Gastrocnemius medialis (tissue), 4 donors: Measurements from ENCODE around the gene AKIP1. TPM values are rescaled to one million over a fixed set of nuclear protein-coding genes. Genes with fewer than 3 reads are reported as not detected.

Experiments
- ATAC-seq, 2 donors: fragments of 150-250 bp; one replicate each; pipeline ENCODE4 v1.9.1; 2016
- DNase-seq, 2 donors: peaks; one replicate each; pipeline ENCODE4 v3.0.0-alpha.2; 2019
- H3K27ac ChIP-seq, 4 donors: fragments of 200-600 bp; sonication (generic); 1 replicate in 1 of 4; 2 replicates in 3 of 4; pipeline ENCODE4 v1.5.1; 2016 to 2018; ENCODE audit warnings: mild to moderate bottlenecking in 2 of 4, moderate library complexity in 1 of 4
- H3K27me3 ChIP-seq, 3 donors: fragments of 200-600 bp; sonication (generic) in 2 of 3; 1 replicate in 1 of 3; 2 replicates in 2 of 3; pipeline versions ENCODE4 v1.5.1 to v1.6.0; 2016 to 2019; ENCODE audit warnings: mild to moderate bottlenecking in 1 of 3, moderate library complexity in 1 of 3
- H3K36me3 ChIP-seq, 2 donors: fragments of 200-600 bp; sonication (generic) in 1 of 2; one replicate each; pipeline ENCODE4 v1.5.1; 2017 to 2018
- H3K4me1 ChIP-seq, 2 donors: fragments of 200-600 bp; sonication (generic) in 1 of 2; one replicate each; pipeline ENCODE4 v1.5.1; 2016 to 2017; ENCODE audit warnings: mild to moderate bottlenecking in 2 of 2
- H3K4me3 ChIP-seq, 4 donors: fragments of 200-600 bp; sonication (generic) in 3 of 4; 1 replicate in 1 of 4; 2 replicates in 3 of 4; pipeline ENCODE4 v1.5.1; 2016 to 2019; ENCODE audit warnings: mild to moderate bottlenecking in 2 of 4
- H3K9me3 ChIP-seq, 3 donors: fragments of 200-600 bp; sonication (generic) in 2 of 3; 1 replicate in 1 of 3; 2 replicates in 2 of 3; pipeline ENCODE4 v1.5.1; 2016 to 2019
- POLR2A ChIP-seq, 2 donors: fragments of 450-650 bp; IDR thresholded peaks; one replicate each; pipeline ENCODE4 v1.6.1; 2017; ENCODE audit warnings: antibody characterized with exemption in 2 of 2, mild to moderate bottlenecking in 2 of 2, moderate library complexity in 2 of 2
- in situ Hi-C, 4 donors: fragments of 200-750 bp; cut with MboI; loops; one replicate each; pipeline versions ENCODE4 v1.15.0 to v1.8.0; 2017; ENCODE audit warnings: low sequenced_read_pairs in 4 of 4
- intact Hi-C: fragments of 100-400 bp; cut with DNase I; formaldehyde crosslinking; loops from one replicate; pipeline ENCODE4 v1.15.1; 2023; ENCODE audit warnings: low total_unique reads
- total RNA-seq, 4 donors: library from RNA; depleted of rRNA; stranded (reverse); fragments of >200 nt; gene quantifications; one replicate each; pipeline versions ENCODE4 v1.1.0 to v1.2.3, GENCODE V29; 2016
- TF ChIP-seq, protein P1 (sequence below), 5 experiments: fragments of 450-650 bp in 3 of 5; fragments of 200-600 bp in 2 of 5; sonication (generic) in 2 of 5; IDR thresholded peaks in 4 of 5; conservative IDR thresholded peaks in 1 of 5; 1 replicate in 4 of 5; 2 replicates in 1 of 5; pipeline ENCODE4 v1.5.1; 2016 to 2019; ENCODE audit warnings: antibody characterized with exemption in 5 of 5, mild to moderate bottlenecking in 3 of 5, moderate library complexity in 3 of 5

Gene AKIP1
- total RNA-seq, 4 donors from 2014 or later, result 13.8 to 33.5 (median 25.0) TPM

DNA sequence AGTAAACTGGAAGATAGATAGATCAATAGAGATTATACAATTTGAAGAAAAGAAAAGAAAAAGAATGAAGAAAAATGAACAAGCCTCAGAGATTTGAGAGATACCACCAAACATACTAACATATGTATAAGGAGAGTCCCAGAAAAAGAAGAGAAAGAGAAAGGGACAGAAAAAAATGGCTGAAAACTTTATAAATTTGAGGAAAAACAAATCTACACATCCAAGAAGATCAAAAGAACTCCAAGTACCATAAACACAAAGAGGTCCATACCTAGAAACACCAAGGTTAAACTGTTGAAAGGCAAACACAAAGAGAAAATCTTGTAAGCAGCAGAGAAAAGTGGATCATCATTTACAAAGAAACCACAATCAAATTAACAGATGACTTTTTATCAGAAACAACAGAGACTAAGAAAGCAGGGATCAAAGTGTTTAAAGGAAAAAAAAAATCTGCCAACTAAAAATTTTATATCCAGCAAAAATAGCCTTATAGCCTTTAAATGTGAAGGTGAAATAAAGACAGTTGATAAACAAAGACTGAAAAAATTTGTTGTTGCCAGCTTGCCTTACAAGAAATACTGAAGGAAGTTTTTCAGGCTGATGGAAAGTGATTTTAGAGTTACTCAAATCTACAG, 11.8 kb upstream of the AKIP1 start:
- DNase-seq (no peak), ATAC-seq (no peak)
- Histone ChIP-seq H3K27ac (no peak overlapping the region), H3K4me1 (no peaks in the 10 kb centered on the region), H3K9me3 (peaks cover 0 to 6% (median 3%) of the 10 kb centered on the region in 3 donors), H3K27me3 (no peaks in the 10 kb centered on the region), H3K4me3 (no peak overlapping the region), H3K36me3 (no peaks in the 10 kb centered on the region)
- no peak for TF ChIP-seq POLR2A (IDR thresholded peaks at IDR 0.05)
- TF ChIP-seq, protein P1, sequence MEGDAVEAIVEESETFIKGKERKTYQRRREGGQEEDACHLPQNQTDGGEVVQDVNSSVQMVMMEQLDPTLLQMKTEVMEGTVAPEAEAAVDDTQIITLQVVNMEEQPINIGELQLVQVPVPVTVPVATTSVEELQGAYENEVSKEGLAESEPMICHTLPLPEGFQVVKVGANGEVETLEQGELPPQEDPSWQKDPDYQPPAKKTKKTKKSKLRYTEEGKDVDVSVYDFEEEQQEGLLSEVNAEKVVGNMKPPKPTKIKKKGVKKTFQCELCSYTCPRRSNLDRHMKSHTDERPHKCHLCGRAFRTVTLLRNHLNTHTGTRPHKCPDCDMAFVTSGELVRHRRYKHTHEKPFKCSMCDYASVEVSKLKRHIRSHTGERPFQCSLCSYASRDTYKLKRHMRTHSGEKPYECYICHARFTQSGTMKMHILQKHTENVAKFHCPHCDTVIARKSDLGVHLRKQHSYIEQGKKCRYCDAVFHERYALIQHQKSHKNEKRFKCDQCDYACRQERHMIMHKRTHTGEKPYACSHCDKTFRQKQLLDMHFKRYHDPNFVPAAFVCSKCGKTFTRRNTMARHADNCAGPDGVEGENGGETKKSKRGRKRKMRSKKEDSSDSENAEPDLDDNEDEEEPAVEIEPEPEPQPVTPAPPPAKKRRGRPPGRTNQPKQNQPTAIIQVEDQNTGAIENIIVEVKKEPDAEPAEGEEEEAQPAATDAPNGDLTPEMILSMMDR (IDR thresholded peaks at IDR 0.05 in 4 of 5, conservative IDR thresholded peaks at IDR 0.05 in 1 of 5), result no peak
- intact Hi-C loops (no loop called here), in situ Hi-C loops (no loop called here)

GRCh38 chr11:8905528-8906165, 5.3 kb upstream of the AKIP1 start:
- Histone ChIP-seq H3K36me3 (no peaks in the 10 kb centered on the region), H3K9me3 (no peaks in the 10 kb centered on the region), H3K27ac (no peak overlapping the region), H3K4me3 (no peak overlapping the region), H3K4me1 (peaks cover 5 to 7% of the 10 kb centered on the region in 2 donors), H3K27me3 (no peaks in the 10 kb centered on the region)
- ATAC-seq (no peak), DNase-seq (no peak)
- intact Hi-C loops, result no loop called here
- in situ Hi-C loops, result loop anchor here in 1 of 4 donors (25.0 kb wide), 1 partner anchor 218 kb away; the partner anchor contains the start of genes RPL27A and TRIM66
- TF ChIP-seq, protein P1 (IDR thresholded peaks at IDR 0.05 in 4 of 5, conservative IDR thresholded peaks at IDR 0.05 in 1 of 5), result no peak
- no peak for TF ChIP-seq POLR2A (IDR thresholded peaks at IDR 0.05)

- peaks cover 5 to 11% of the 10 kb centered on the region in 2 donors for H3K4me1 ChIP-seq
- no peak overlapping the region for H3K27ac ChIP-seq
- TF ChIP-seq POLR2A (IDR thresholded peaks at IDR 0.05), result no peak
- TF ChIP-seq, protein P1 (IDR thresholded peaks at IDR 0.05 in 4 of 5, conservative IDR thresholded peaks at IDR 0.05 in 1 of 5), result no peak
- in situ Hi-C loops, result loop anchor here in 1 of 4 donors (25.0 kb wide), 1 partner anchor 220 kb away; the partner anchor contains the start of genes RPL27A and TRIM66
- no peak for ATAC-seq
- no peaks in the 10 kb centered on the region for H3K9me3 ChIP-seq
- no peaks in the 10 kb centered on the region for H3K27me3 ChIP-seq
- no peaks in the 10 kb centered on the region for H3K36me3 ChIP-seq
- no peak overlapping the region for H3K4me3 ChIP-seq
- no peak for DNase-seq
- intact Hi-C loops, result no loop called here
Observed at GRCh38 chr11:8907116-8907515, 3.9 kb upstream of the AKIP1 start.

GRCh38 chr11:8908099-8908498, 2.9 kb upstream of the AKIP1 start:
- Histone ChIP-seq H3K4me3 (no peak overlapping the region), H3K36me3 (no peaks in the 10 kb centered on the region), H3K4me1 (peaks cover 10 to 16% of the 10 kb centered on the region in 2 donors), H3K9me3 (no peaks in the 10 kb centered on the region), H3K27me3 (no peaks in the 10 kb centered on the region), H3K27ac (no peak overlapping the region)
- no peak for ATAC-seq
- no peak for TF ChIP-seq POLR2A (IDR thresholded peaks at IDR 0.05)
- TF ChIP-seq, protein P1 (IDR thresholded peaks at IDR 0.05 in 4 of 5, conservative IDR thresholded peaks at IDR 0.05 in 1 of 5), result no peak
- DNase-seq, result no peak
- in situ Hi-C loops (loop anchor here in 1 of 4 donors (25.0 kb wide), 1 partner anchor 221 kb away; the partner anchor contains the start of genes RPL27A and TRIM66), intact Hi-C loops (no loop called here)
